ENCODE data around the gene ZBTB7C. TPM values are rescaled to one million over a fixed set of nuclear protein-coding genes. Genes with fewer than 3 reads are reported as not detected.

ZBTB7C gene
- total RNA-seq, 1 experiment from 2014 or later: not detected

- no peaks in the 10 kb centered on the region for H3K4me1 Mint-ChIP-seq (ENCODE audit: low read depth, unreplicated experiment)
- H3K27me3 Mint-ChIP-seq (ENCODE audit: unreplicated experiment): peaks cover 93% of the 10 kb centered on the region
- no peaks in the 10 kb centered on the region for H3K36me3 Mint-ChIP-seq (ENCODE audit: insufficient read depth, unreplicated experiment)
- H3K4me3 Mint-ChIP-seq (ENCODE audit: low read depth, unreplicated experiment): no peak overlapping the region
- CTCF ChIA-PET: no interaction called here
- intact Hi-C loops (cut with micrococcal nuclease; ENCODE audit: unreplicated experiment): no loop called here
- H3K27ac Mint-ChIP-seq (ENCODE audit: unreplicated experiment): no peak overlapping the region
- TF ChIP-seq, protein P1, sequence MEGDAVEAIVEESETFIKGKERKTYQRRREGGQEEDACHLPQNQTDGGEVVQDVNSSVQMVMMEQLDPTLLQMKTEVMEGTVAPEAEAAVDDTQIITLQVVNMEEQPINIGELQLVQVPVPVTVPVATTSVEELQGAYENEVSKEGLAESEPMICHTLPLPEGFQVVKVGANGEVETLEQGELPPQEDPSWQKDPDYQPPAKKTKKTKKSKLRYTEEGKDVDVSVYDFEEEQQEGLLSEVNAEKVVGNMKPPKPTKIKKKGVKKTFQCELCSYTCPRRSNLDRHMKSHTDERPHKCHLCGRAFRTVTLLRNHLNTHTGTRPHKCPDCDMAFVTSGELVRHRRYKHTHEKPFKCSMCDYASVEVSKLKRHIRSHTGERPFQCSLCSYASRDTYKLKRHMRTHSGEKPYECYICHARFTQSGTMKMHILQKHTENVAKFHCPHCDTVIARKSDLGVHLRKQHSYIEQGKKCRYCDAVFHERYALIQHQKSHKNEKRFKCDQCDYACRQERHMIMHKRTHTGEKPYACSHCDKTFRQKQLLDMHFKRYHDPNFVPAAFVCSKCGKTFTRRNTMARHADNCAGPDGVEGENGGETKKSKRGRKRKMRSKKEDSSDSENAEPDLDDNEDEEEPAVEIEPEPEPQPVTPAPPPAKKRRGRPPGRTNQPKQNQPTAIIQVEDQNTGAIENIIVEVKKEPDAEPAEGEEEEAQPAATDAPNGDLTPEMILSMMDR (IDR thresholded peaks at IDR 0.05; ENCODE audit: unreplicated experiment): no peak
- no peaks in the 10 kb centered on the region for H3K9me3 Mint-ChIP-seq (ENCODE audit: low read depth, unreplicated experiment)
- no peak for DNase-seq
- BruUV-seq (replicated peaks): no TSS peak
These were observed 57.0 kb downstream of the ZBTB7C start for GRCh38 chr18:48352051-48352755.

GRCh38 chr18:48351216-48352050, 57.8 kb downstream of the ZBTB7C start:
- Mint-ChIP-seq H3K4me3 (ENCODE audit: low read depth, unreplicated experiment) (no peak overlapping the region), H3K27ac (ENCODE audit: unreplicated experiment) (no peak overlapping the region), H3K9me3 (ENCODE audit: low read depth, unreplicated experiment) (no peaks in the 10 kb centered on the region), H3K27me3 (ENCODE audit: unreplicated experiment) (peaks cover 93% of the 10 kb centered on the region), H3K4me1 (ENCODE audit: low read depth, unreplicated experiment) (no peaks in the 10 kb centered on the region), H3K36me3 (ENCODE audit: insufficient read depth, unreplicated experiment) (no peaks in the 10 kb centered on the region)
- intact Hi-C loops (cut with micrococcal nuclease; ENCODE audit: unreplicated experiment): no loop called here
- TF ChIP-seq, protein P1 (IDR thresholded peaks at IDR 0.05; ENCODE audit: unreplicated experiment): no peak
- BruUV-seq (replicated peaks): no TSS peak
- CTCF ChIA-PET: no interaction called here
- DNase-seq: no peak

GRCh38 chr18:48348739-48349138, 60.4 kb downstream of the ZBTB7C start:
- no peak overlapping the region for H3K27ac Mint-ChIP-seq (ENCODE audit: unreplicated experiment)
- H3K4me3 Mint-ChIP-seq (ENCODE audit: low read depth, unreplicated experiment): no peak overlapping the region
- TF ChIP-seq, protein P1 (IDR thresholded peaks at IDR 0.05; ENCODE audit: unreplicated experiment): no peak
- H3K4me1 Mint-ChIP-seq (ENCODE audit: low read depth, unreplicated experiment): no peaks in the 10 kb centered on the region
- DNase-seq: no peak
- CTCF ChIA-PET: no interaction called here
- no peaks in the 10 kb centered on the region for H3K36me3 Mint-ChIP-seq (ENCODE audit: insufficient read depth, unreplicated experiment)
- H3K27me3 Mint-ChIP-seq (ENCODE audit: unreplicated experiment): peaks cover 93% of the 10 kb centered on the region
- intact Hi-C loops (cut with micrococcal nuclease; ENCODE audit: unreplicated experiment): no loop called here
- BruUV-seq (replicated peaks): no TSS peak
- no peaks in the 10 kb centered on the region for H3K9me3 Mint-ChIP-seq (ENCODE audit: low read depth, unreplicated experiment)

- H3K36me3 Mint-ChIP-seq (ENCODE audit: insufficient read depth, unreplicated experiment): no peaks in the 10 kb centered on the region
- BruUV-seq (replicated peaks): no TSS peak
- CTCF ChIA-PET: no interaction called here
- TF ChIP-seq, protein P1 (IDR thresholded peaks at IDR 0.05; ENCODE audit: unreplicated experiment): no peak
- no peaks in the 10 kb centered on the region for H3K9me3 Mint-ChIP-seq (ENCODE audit: low read depth, unreplicated experiment)
- no peak for DNase-seq
- H3K27me3 Mint-ChIP-seq (ENCODE audit: unreplicated experiment): peaks cover 85% of the 10 kb centered on the region
- no peak overlapping the region for H3K4me3 Mint-ChIP-seq (ENCODE audit: low read depth, unreplicated experiment)
- no peaks in the 10 kb centered on the region for H3K4me1 Mint-ChIP-seq (ENCODE audit: low read depth, unreplicated experiment)
- intact Hi-C loops (cut with micrococcal nuclease; ENCODE audit: unreplicated experiment): no loop called here
- H3K27ac Mint-ChIP-seq (ENCODE audit: unreplicated experiment): no peak overlapping the region
These were observed 61.3 kb downstream of the ZBTB7C start for GRCh38 chr18:48347756-48348326.

All from Calu3 (cell line).